ENCODE measurements around the gene ATRNL1.

- TF ChIP-seq CTCF (IDR thresholded peaks at IDR 0.05 in 2 of 3, conservative IDR thresholded peaks at IDR 0.05 in 1 of 3; ENCODE audit: borderline replicate concordance in 1 of 3, insufficient read depth in 1 of 3, low read depth in 2 of 3, low read length in 2 of 3) = no peak
- TF ChIP-seq TCF7L2 (IDR thresholded peaks at IDR 0.05; ENCODE audit: borderline replicate concordance, extremely low read depth, insufficient read depth, insufficient read length) = no peak
- no peak for TF ChIP-seq POLR2A (IDR thresholded peaks at IDR 0.05; ENCODE audit: borderline replicate concordance, extremely low read depth, insufficient read depth, insufficient read length)
- no peak for TF ChIP-seq JUND (IDR thresholded peaks at IDR 0.05)
- TF ChIP-seq POLR2AphosphoS5 (IDR thresholded peaks at IDR 0.05; ENCODE audit: low read depth, low read length) = no peak
- TF ChIP-seq ATF3 (IDR thresholded peaks at IDR 0.05) = no peak
- TF ChIP-seq MAX (IDR thresholded peaks at IDR 0.05) = no peak
- TF ChIP-seq ELF1 (IDR thresholded peaks at IDR 0.05; ENCODE audit: borderline replicate concordance, low read depth) = no peak
- TF ChIP-seq EZH2 (IDR thresholded peaks at IDR 0.05) = no peak
Measured at GRCh38 chr10:115875172-115875571, 782.0 kb downstream of the ATRNL1 start.
